GM18517 (cell line): ENCODE results near the gene AJM1.
"Not testable (repeated sequence)": the region's sequence is repeated elsewhere in the genome, so short reads cannot be mapped to it uniquely, and the experiment has no call there.

ENCODE experiments used
- ATAC-seq: cut with Tn5 transposase; IDR thresholded peaks from one replicate; pipeline ENCODE4 v1.9.1; 2021; ENCODE audit warnings: mild to moderate bottlenecking, moderate library complexity; ENCODE audit not compliant: unreplicated experiment

AJM1 gene

DNA sequence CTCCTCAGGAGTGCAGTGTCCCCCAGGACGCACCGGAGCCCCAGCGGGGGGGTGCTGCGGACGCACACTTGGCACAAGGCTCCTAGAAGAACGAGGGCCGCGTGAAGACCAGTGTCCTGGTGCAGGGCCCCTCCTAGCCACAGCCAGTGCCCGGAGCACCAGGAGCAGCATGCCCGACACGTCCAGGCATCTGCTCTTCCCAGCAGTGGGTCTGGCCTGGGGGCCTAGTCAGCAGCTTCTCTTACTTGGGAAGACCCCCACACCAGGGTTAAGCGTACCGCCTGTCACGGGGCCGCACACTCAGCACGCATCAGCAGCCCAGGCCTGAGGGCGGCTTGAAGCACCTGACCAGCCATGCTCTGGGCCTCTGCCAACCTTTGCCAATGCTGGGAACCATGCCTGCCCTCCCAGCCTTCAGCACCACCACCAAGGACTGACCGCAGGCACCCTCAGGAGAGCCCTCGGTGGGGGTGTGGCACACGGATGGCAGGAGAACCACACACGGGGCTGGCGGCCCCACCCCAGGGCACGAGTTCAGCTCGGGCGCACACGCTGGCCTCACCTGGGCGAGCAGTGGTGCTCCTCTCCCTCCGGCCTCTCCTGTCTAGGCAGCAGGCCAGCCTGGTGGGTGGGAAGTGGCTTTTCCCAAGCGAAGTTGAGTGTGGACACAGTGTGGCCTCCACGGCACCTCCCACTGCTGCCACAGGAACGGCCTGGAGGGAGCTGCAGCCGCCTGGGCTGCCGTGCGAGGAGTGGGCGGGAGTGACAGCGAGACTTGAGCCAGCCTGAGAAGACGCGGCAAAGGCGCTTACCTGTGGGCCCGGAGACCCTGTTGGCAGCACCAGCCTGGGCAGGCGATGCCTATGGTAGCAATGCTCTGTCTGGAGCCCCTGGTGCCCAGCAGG lies 12.0 kb upstream of the AJM1 start:
- ATAC-seq, result no peak

DNA sequence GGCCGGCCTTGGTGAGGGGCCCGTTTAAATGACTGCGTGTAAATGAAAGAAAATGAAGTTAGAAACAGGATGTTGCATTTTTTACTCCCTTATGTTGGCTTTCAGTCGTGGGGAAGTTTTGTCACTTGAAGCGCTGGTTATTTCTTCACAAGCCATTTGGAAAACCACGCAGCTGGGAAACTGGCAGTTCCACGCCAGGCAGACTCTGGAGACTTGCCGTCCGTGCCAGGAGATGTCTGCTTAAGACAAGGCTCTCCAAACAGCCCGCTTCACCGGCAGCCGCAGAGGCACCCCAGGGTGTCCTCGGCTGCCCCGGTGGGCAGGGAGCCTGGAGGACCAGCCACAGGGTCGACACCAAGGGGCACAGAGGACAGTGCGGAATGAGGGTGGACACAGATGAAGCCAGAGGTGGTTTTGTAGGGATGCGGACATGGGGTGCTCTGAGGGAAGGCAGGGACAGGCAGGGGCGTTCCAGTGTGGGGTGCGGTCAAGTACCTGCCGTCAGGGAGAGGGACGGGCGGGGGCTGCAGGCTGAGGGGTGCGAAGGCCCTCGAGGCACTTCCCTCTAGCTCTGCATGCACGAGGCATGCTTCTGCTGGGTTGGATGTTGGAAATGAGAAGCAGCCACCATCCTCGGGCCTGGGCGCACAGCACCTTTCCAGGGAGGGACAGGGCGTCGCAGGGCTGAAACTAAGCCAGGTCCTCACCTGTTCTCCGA lies 11.1 kb upstream of the AJM1 start:
- ATAC-seq, result no peak

GRCh38 chr9:136831720-136832104 lies 10.6 kb upstream of the AJM1 start:
- ATAC-seq, result no peak

DNA sequence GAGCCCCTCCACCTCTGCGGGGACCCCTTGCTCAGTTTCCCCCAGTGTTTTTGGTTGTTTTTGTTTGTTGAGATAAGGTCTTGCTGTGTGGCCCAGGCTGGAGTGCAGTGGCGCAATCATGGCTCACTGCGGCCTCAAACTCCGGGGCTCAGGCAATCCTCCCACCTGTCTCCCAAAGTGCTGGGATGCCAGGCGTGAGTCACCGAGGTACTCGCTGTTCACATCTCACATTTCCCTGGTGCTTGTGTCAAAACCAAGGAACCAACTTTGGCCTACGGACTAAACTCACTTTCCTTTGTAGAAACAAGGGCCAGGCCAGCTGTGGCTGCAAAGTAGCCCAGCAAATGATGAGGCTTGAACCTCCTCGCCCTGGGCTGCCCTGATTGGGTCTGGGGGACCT lies 9.7 kb upstream of the AJM1 start:
- no peak for ATAC-seq

DNA sequence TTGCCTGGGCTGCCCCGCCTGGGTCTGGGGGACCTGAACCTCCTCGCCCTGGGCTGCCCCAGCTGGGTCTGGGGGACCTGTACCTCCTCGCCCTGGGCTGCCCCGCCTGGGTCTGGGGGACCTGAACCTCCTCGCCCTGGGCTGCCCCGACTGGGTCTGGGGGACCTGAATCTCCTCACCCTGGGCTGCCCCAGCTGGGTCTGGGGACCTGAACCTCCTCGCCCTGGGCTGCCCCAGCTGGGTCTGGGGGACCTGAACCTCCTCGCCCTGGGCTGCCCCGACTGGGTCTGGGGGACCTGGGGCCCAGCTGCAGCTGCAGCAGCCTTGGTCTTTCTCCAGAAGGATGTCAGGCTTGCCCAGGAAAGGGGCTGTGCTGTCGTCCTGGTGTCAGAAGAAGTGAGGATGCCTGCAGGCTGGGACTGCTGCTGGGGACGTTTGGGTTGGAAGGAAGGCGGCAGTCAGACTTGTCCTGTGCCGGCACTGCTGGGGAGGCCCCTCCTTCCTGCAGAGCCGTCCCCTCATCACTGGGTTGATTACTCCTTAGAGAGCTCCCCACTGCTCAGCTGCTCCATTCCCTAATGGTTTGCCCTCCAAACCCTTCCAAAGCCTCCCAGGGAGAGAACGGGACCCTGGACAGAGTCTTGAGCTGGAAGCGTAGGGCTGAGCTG lies 8.8 kb upstream of the AJM1 start:
- ATAC-seq, result not testable (repeated sequence)

DNA sequence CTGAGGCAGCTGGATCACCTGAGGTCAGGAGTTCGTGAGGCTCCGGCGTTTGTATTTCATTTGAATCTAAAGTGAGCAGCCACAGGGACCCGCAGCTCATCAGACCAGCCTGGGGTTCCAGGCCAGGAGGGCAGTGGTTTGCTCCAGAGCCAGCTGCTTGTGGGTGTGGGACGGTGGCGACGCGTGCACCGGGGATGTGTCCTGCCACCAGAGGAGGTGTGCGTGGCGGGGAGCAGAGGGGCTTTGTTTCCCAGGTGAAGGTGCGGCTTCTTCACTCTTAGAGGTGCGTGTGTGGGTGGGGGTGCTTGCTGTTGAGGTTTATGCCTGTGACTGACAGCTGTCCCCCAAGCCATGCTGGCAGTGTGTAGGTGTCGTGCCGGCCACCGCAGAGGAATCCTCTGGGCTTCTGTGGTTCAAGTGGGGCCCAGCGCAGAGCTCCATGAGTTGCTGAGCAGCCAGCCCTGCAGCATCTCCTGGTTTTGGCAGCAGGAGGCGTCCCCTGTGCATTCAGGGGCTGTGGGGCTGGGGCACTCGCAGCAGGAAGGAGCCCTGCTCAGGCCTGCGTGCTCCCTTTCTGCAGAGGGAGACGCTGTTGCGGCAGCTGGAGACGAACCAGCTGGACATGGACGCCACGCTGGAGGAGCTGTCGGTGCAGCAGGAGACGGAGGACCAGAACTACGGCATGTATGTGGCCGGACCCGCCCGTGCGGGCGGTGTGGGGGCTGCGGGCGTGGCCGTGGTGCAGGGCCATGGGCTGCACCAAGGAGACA lies 6.9 kb upstream of the AJM1 start:
- ATAC-seq, result no peak

DNA sequence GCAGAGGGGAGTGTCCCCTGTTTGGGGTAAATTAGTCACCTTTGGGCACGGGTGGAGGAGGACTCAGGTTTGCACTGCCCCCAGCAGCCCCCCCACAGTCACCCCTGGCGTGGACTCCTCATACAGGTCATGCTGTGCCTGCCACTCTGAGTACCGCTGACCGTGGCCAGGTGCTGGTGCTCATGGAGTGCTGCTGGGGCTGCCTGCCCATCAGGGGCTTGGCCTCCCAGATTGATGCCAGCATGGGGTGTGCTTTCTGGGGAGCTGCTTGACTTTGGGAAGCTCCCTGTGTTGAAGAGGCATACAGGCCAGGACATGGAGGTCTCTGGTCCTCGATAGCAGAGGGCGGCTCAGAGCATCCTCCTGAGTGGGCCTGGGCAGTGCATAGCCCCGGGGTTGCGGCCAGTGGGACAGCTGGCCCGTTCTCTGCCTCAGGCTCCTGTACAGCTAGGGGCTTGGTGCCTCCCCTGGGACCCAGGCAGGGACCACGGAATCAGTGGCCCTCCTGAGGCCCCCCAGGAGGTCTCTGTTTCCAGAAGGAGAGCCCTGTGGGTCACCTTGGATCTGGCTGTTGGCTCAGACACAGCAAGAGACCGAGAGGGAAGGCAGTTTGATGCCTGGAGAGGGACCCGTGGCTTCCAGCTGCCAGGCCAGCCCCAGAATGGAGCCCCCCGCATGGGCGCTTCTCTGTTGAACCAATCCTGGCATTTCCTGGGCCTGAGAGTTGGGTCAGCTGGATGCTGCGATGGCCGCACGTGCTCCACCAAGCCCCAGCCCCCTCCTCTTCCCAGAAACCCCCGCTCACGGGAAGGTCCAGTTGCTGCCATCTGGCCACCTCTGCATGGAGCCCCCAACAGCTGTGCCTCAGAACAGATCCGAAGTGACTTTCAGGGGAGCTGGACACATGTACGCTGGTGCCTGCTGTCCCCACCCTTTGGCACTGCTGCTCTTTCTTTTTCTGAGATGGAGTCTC lies 6.1 kb upstream of the AJM1 start:
- no peak for ATAC-seq

GRCh38 chr9:136837146-136837855 lies 5.0 kb upstream of the AJM1 start:
- ATAC-seq, result no peak

DNA sequence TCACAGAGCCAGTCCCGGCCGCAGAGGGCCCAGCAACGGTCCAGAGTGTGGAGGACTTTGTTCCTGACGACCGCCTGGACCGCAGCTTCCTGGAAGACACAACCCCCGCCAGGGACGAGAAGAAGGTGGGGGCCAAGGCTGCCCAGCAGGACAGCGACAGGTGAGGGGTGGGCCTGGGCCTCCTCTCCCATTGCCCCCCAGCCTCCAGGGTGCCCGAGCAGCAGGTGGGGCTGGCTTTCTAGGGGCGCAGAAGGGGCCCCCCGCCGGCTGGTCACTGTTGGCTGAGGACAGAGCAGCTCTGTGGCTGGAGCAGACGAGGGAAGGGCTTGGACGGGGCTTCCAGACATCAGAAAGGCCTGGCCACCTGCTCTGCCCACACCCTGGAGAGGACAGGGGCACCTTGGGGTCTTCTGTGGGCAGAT lies 4.4 kb upstream of the AJM1 start:
- ATAC-seq, result not testable (repeated sequence)

DNA sequence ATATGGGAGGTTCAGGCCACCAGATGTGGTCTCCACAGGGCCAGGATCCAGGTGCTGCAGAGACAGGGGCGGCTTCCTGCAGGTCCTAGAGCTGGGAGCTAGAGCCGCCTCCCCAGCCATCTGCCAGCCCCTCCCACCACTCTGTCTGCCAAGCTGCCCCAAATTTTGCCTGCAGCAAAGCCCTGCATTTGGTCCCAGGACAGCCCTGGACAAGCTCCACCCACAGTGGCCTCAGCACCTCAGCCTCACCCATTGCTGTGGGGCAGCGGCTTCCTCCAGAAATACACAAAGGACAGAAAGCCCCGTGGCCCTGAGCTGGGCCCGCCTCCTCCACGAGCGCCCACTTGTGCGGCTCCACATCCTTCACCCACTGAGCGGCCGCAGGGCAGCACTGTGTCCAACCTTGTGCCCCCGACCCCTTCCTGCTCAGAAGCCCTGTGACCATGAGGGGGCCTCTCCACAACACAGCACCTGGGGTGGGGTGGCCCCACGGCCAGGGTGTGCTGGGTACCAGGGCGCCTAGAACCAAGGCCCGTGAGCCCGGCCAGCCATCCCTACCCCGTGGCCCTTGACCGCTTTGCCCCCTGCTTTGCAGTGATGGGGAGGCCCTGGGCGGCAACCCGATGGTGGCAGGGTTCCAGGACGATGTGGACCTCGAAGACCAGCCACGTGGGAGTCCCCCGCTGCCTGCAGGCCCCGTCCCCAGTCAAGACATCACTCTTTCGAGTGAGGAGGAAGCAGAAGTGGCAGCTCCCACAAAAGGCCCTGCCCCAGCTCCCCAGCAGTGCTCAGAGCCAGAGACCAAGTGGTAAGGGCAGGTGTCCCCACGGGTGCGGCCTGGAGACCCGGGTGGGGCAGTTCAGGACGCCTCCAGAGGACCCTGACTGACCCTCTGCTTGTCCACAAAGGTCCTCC lies 3.7 kb upstream of the AJM1 start:
- ATAC-seq, result no peak

- no peak for ATAC-seq
These were observed 2.8 kb upstream of the AJM1 start for GRCh38 chr9:136839229-136840139.

- ATAC-seq, result no peak
These were observed 2.0 kb upstream of the AJM1 start for GRCh38 chr9:136840140-136840876.

- ATAC-seq, result no peak
These were observed 1.2 kb upstream of the AJM1 start for GRCh38 chr9:136840877-136841645.

- not testable (repeated sequence) for ATAC-seq
These were observed 465 bp upstream of the AJM1 start for GRCh38 chr9:136841646-136842379.
